KMS-11 (cell line): ENCODE data around the gene SNX4.

Experiments
- H2AFZ ChIP-seq: fragments of 200-600 bp; sonication (generic); 2 replicates; pipeline ENCODE4 v1.6.1; 2016; ENCODE audit warnings: antibody characterized with exemption, mixed run types, low read depth
- H3K27ac ChIP-seq: fragments of 200-600 bp; sonication (generic); 2 replicates; pipeline ENCODE4 v1.6.1; 2016; ENCODE audit warnings: mild to moderate bottlenecking, mixed run types
- H3K27me3 ChIP-seq: fragments of 200-600 bp; sonication (generic); 2 replicates; pipeline ENCODE4 v1.6.1; 2017; ENCODE audit warnings: mild to moderate bottlenecking, low read depth, mixed run types, moderate library complexity; ENCODE audit not compliant: insufficient read depth
- H3K36me3 ChIP-seq: fragments of 200-600 bp; sonication (generic); 2 replicates; pipeline ENCODE4 v1.6.1; 2017; ENCODE audit warnings: mild to moderate bottlenecking, mixed run types; ENCODE audit not compliant: insufficient read depth
- H3K4me1 ChIP-seq: fragments of 200-600 bp; sonication (generic); 2 replicates; pipeline ENCODE4 v1.6.1; 2016; ENCODE audit warnings: mild to moderate bottlenecking, low read depth, mixed run types; ENCODE audit not compliant: poor library complexity, severe bottlenecking
- H3K4me2 ChIP-seq: fragments of 200-600 bp; sonication (generic); 2 replicates; pipeline ENCODE4 v1.7.0; 2016; ENCODE audit warnings: mild to moderate bottlenecking, mixed run types
- H3K4me3 ChIP-seq: fragments of 200-600 bp; sonication (generic); IDR thresholded peaks from 2 replicates; pipeline ENCODE4 v1.6.1; 2017; ENCODE audit warnings: low read depth, low read length, mixed read lengths; ENCODE audit not compliant: insufficient read depth
- H3K79me2 ChIP-seq: fragments of 200-600 bp; sonication (generic); 2 replicates; pipeline ENCODE4 v1.6.1; 2016; ENCODE audit warnings: low read depth, mixed run types; ENCODE audit not compliant: insufficient read depth
- H3K9ac ChIP-seq: fragments of 200-600 bp; sonication (generic); 2 replicates; pipeline ENCODE4 v1.6.1; 2016; ENCODE audit warnings: mild to moderate bottlenecking, mixed run types
- H4K20me1 ChIP-seq: fragments of 200-600 bp; sonication (generic); 2 replicates; pipeline ENCODE4 v1.6.1; 2016; ENCODE audit warnings: mild to moderate bottlenecking, mixed run types; ENCODE audit not compliant: insufficient read depth
- TF ChIP-seq, protein P1 (sequence below): fragments of 200-600 bp; sonication (generic); conservative IDR thresholded peaks from 2 replicates; pipeline ENCODE4 v1.6.1; 2017; ENCODE audit warnings: low read depth, mild to moderate bottlenecking, antibody characterized with exemption, low read length, moderate library complexity, mixed read lengths

SNX4 gene

DNA sequence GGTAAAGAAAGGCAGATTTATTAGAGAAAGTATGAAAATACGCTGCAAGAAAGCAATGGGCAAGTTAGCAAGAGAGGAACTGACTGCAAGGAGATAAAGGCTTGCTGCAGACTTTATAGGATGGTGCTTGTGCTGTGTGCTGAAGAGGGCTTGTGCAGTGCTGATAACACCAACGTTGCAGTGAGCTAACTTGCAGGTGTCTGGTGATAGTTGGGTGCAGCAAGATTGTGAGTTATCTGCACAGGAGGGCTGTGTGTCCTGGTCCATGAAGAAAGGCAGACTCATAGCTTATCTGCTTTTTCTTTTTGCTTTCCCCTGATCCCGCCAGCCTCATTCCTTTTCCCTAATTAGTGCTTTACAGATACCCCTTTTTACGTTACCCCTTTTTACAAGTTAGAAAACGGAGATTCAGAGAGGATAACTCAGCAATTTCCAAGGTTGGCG is 86.9 kb downstream of the SNX4 start:
- TF ChIP-seq, protein P1, sequence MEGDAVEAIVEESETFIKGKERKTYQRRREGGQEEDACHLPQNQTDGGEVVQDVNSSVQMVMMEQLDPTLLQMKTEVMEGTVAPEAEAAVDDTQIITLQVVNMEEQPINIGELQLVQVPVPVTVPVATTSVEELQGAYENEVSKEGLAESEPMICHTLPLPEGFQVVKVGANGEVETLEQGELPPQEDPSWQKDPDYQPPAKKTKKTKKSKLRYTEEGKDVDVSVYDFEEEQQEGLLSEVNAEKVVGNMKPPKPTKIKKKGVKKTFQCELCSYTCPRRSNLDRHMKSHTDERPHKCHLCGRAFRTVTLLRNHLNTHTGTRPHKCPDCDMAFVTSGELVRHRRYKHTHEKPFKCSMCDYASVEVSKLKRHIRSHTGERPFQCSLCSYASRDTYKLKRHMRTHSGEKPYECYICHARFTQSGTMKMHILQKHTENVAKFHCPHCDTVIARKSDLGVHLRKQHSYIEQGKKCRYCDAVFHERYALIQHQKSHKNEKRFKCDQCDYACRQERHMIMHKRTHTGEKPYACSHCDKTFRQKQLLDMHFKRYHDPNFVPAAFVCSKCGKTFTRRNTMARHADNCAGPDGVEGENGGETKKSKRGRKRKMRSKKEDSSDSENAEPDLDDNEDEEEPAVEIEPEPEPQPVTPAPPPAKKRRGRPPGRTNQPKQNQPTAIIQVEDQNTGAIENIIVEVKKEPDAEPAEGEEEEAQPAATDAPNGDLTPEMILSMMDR: no peak
- Histone ChIP-seq H3K9ac (no peak overlapping the region), H3K79me2 (no peaks in the 10 kb centered on the region), H3K4me3 (no peak overlapping the region), H4K20me1 (no peaks in the 10 kb centered on the region), H3K27ac (no peak overlapping the region), H3K4me2 (no peak overlapping the region), H3K4me1 (no peaks in the 10 kb centered on the region), H2AFZ (no peak overlapping the region), H3K27me3 (no peaks in the 10 kb centered on the region), H3K36me3 (no peaks in the 10 kb centered on the region)

- no peak overlapping the region for H3K27ac ChIP-seq
- H3K36me3 ChIP-seq: no peaks in the 10 kb centered on the region
- H3K9ac ChIP-seq: no peak overlapping the region
Measured at GRCh38 chr3:125431912-125432790, 87.9 kb downstream of the SNX4 start.

DNA sequence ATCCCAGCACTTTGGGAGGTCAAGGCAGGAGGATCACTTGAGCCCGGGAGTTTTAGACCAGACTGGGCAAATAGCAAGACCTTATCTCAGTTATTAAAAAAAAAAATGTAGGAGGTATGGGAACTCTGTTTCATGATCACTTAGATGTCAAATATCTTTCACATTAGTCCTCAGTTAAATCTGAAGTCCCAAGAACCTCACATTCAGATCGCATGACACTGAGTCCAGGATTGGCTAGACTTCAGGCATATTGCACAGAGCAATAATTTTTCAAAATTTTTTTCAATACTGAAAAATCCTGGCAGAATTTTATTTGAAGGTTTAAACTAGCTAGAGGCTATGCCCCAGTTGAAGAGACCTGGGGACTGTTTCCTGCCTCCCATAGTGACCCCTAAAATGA is 88.6 kb downstream of the SNX4 start:
- Histone ChIP-seq H2AFZ (no peak overlapping the region), H4K20me1 (no peaks in the 10 kb centered on the region), H3K4me3 (no peak overlapping the region), H3K4me1 (no peaks in the 10 kb centered on the region), H3K4me2 (no peak overlapping the region), H3K79me2 (no peaks in the 10 kb centered on the region), H3K27me3 (no peaks in the 10 kb centered on the region), H3K27ac (no peak overlapping the region), H3K9ac (no peak overlapping the region), H3K36me3 (no peaks in the 10 kb centered on the region)
- TF ChIP-seq, protein P1: no peak

More at GRCh38 chr3:125431912-125432790, 87.9 kb downstream of the SNX4 start:
- no peaks in the 10 kb centered on the region for H3K4me1 ChIP-seq
- TF ChIP-seq, protein P1: no peak
- H3K27me3 ChIP-seq: no peaks in the 10 kb centered on the region
- no peaks in the 10 kb centered on the region for H3K79me2 ChIP-seq
- no peak overlapping the region for H3K4me3 ChIP-seq
- no peak overlapping the region for H3K4me2 ChIP-seq
- no peaks in the 10 kb centered on the region for H4K20me1 ChIP-seq
- H2AFZ ChIP-seq: no peak overlapping the region

GRCh38 chr3:125428216-125428830 is 91.7 kb downstream of the SNX4 start:
- no peak overlapping the region for H3K4me2 ChIP-seq
- TF ChIP-seq, protein P1: no peak
- H2AFZ ChIP-seq: no peak overlapping the region
- H3K36me3 ChIP-seq: no peaks in the 10 kb centered on the region
- no peaks in the 10 kb centered on the region for H3K27me3 ChIP-seq
- no peaks in the 10 kb centered on the region for H3K79me2 ChIP-seq
- no peak overlapping the region for H3K27ac ChIP-seq
- H4K20me1 ChIP-seq: no peaks in the 10 kb centered on the region
- no peak overlapping the region for H3K4me3 ChIP-seq
- no peaks in the 10 kb centered on the region for H3K4me1 ChIP-seq
- H3K9ac ChIP-seq: no peak overlapping the region
